Sigmoid colon (tissue), 7 donors: ENCODE measurements around the gene TMEM87A. TPM values are rescaled to one million over a fixed set of nuclear protein-coding genes. Genes with fewer than 3 reads are reported as not detected.
"Not testable (repeated sequence)": the region's sequence is repeated elsewhere in the genome, so short reads cannot be mapped to it uniquely, and the experiment has no call there.

Experiments
- DNase-seq: peaks from one replicate; pipeline ENCODE4 v3.0.0-alpha.2; 2019
- H3K27ac ChIP-seq, 4 donors: fragments of 200-600 bp; sonication (generic); one replicate each; pipeline ENCODE4 v1.5.1; 2016 to 2019; ENCODE audit warnings: mild to moderate bottlenecking in 1 of 4
- H3K27me3 ChIP-seq, 3 donors: fragments of 200-600 bp; sonication (generic); one replicate each; pipeline ENCODE4 v1.5.1; 2019; ENCODE audit warnings: mild to moderate bottlenecking in 1 of 3
- H3K36me3 ChIP-seq, 4 donors: fragments of 200-600 bp; sonication (generic); one replicate each; pipeline ENCODE4 v1.5.1; 2016 to 2019
- H3K4me1 ChIP-seq, 4 donors: fragments of 200-600 bp; sonication (generic); one replicate each; pipeline ENCODE4 v1.5.1; 2017 to 2019
- H3K4me3 ChIP-seq, 4 donors: fragments of 200-600 bp; sonication (generic); one replicate each; pipeline ENCODE4 v1.5.1; 2017 to 2019; ENCODE audit warnings: mild to moderate bottlenecking in 2 of 4, moderate library complexity in 1 of 4
- H3K9me3 ChIP-seq, 4 donors: fragments of 200-600 bp in 3 of 4; sonication (generic) in 3 of 4; one replicate each; pipeline versions ENCODE4 v1.5.1 to v1.6.1; 2013 to 2019
- CTCF ChIP-seq, 4 experiments: fragments of 450-650 bp in 3 of 4; fragments of 200-600 bp in 1 of 4; IDR thresholded peaks; one replicate each; pipeline ENCODE4 v1.5.1; 2016 to 2019; ENCODE audit warnings: antibody characterized with exemption in 4 of 4, mild to moderate bottlenecking in 3 of 4, moderate library complexity in 2 of 4
- EP300 ChIP-seq, 4 donors: sonication (generic); formaldehyde crosslinking; IDR thresholded peaks; one replicate each; pipeline ENCODE4 v1.6.1; 2017; ENCODE audit warnings: antibody characterized with exemption in 4 of 4
- POLR2A ChIP-seq, 2 donors: fragments of 450-650 bp; IDR thresholded peaks; one replicate each; pipeline ENCODE4 v1.6.1; 2016; ENCODE audit warnings: antibody characterized with exemption in 2 of 2, mild to moderate bottlenecking in 2 of 2, moderate library complexity in 2 of 2
- POLR2AphosphoS5 ChIP-seq, 4 donors: sonication (generic); formaldehyde crosslinking; IDR thresholded peaks; one replicate each; pipeline ENCODE4 v1.6.1; 2017; ENCODE audit warnings: antibody characterized with exemption in 4 of 4
- WGBS, 2 donors: extraction: QIAGEN DNeasy Blood & Tissue Kit; methylation state at CpG; one replicate each; pipeline ENCODE4 v1.1.7; 2013; 5-methylcytosine and 5-hydroxymethylcytosine counted together
- intact Hi-C: fragments of 100-400 bp; cut with DNase I; formaldehyde crosslinking; loops from one replicate; pipeline ENCODE4 v1.15.1; 2023
- polyA plus RNA-seq, 3 donors: library from polyadenylated mRNA; stranded (reverse); fragments of 200-250 nt; gene quantifications; one replicate each; pipeline ENCODE4 v1.2.3, GENCODE V29; 2013
- total RNA-seq, 4 donors: library from RNA; depleted of rRNA; stranded (reverse); fragments of >200 nt; gene quantifications; one replicate each; pipeline ENCODE4 v1.1.0, GENCODE V29; 2016
- donor health status: healthy with polysubstance abuse.
- donor health status: Bipolar disorder and iron deficiency.
- donor health status: healthy.

TMEM87A gene
- total and polyA plus RNA-seq, 7 donors = 9.6 to 45.3 (median 41.0) TPM

DNA sequence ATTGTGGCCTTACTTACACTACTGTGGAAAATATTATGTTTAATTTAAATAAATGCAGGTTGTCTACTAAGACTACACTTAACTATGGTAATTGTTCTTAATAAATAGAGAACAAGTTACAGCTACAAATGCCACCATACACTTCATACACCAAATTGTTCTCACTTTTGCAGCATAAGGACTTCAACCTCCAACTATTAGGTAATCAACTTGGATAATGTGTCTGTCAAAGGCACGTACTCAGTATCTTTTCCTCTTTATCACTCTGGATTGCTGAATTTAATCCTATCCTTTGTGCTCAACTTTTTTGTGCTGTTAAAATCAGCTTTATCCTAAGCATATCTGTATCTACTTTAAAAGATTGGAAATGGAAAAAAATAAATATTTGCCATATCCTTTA is 41.6 kb upstream of the TMEM87A start:
- TF ChIP-seq CTCF (IDR thresholded peaks at IDR 0.05) (no peak), POLR2AphosphoS5 (IDR thresholded peaks at IDR 0.05) (no peak), EP300 (IDR thresholded peaks at IDR 0.05) (no peak), POLR2A (IDR thresholded peaks at IDR 0.05) (no peak)
- peaks cover 0 to 40% (median 7%) of the 10 kb centered on the region in 4 donors for H3K36me3 ChIP-seq
- no peaks in the 10 kb centered on the region for H3K4me1 ChIP-seq
- no peak for DNase-seq
- WGBS, 2 donors = 74 to 94% methylated on average over 1 of the region's 1 CpG
- no peak overlapping the region for H3K4me3 ChIP-seq
- H3K9me3 ChIP-seq = no peaks in the 10 kb centered on the region
- H3K27ac ChIP-seq = no peak overlapping the region
- no peaks in the 10 kb centered on the region for H3K27me3 ChIP-seq
- intact Hi-C loops = no loop called here

GRCh38 chr15:42313463-42313862 is 40.2 kb upstream of the TMEM87A start:
- Histone ChIP-seq H3K27ac (no peak overlapping the region), H3K36me3 (peaks cover 0 to 54% (median 7%) of the 10 kb centered on the region in 4 donors)
- no peak for DNase-seq

DNA sequence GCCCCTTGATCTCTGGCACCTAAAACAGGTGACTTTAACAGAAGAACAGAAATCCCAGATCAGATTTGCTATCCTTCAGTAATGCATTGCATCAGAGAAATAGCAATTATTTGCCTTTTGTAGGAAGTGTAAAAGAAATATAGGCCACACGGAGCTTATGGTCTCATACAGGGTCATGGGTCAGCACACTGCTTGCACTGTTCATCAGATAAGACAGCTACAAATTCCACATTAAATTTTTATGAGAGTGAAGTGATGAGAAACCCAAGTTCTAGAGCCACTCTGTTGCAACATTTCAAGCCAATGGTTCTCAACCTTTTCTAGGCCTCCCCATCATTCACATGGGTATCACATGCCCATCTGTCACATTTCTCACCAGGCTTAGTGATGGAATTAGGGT is 33.4 kb upstream of the TMEM87A start:
- Histone ChIP-seq H3K36me3 (peaks cover 0 to 51% (median 8%) of the 10 kb centered on the region in 4 donors), H3K9me3 (no peaks in the 10 kb centered on the region), H3K4me3 (no peak overlapping the region), H3K27ac (no peak overlapping the region), H3K27me3 (no peaks in the 10 kb centered on the region), H3K4me1 (no peaks in the 10 kb centered on the region)
- no peak for TF ChIP-seq EP300 (IDR thresholded peaks at IDR 0.05)
- TF ChIP-seq POLR2A (IDR thresholded peaks at IDR 0.05) = no peak
- TF ChIP-seq POLR2AphosphoS5 (IDR thresholded peaks at IDR 0.05) = no peak
- TF ChIP-seq CTCF (IDR thresholded peaks at IDR 0.05) = no peak
- DNase-seq = no peak
- intact Hi-C loops = no loop called here
- 51 to 72% methylated on average over 1 of the region's 1 CpG for WGBS, 2 donors

More at GRCh38 chr15:42313463-42313862, 40.2 kb upstream of the TMEM87A start:
- Histone ChIP-seq H3K4me1 (no peaks in the 10 kb centered on the region), H3K4me3 (no peak overlapping the region), H3K9me3 (no peaks in the 10 kb centered on the region), H3K27me3 (no peaks in the 10 kb centered on the region)
- WGBS, 2 donors = 46 to 53% methylated on average over 3 of the region's 3 CpGs
- TF ChIP-seq EP300 (IDR thresholded peaks at IDR 0.05) (no peak), CTCF (IDR thresholded peaks at IDR 0.05) (no peak), POLR2AphosphoS5 (IDR thresholded peaks at IDR 0.05) (no peak), POLR2A (IDR thresholded peaks at IDR 0.05) (no peak)
- intact Hi-C loops = no loop called here

- WGBS, 2 donors = 39 to 84% methylated on average over 4 of the region's 4 CpGs
- H3K27me3 ChIP-seq, H3K4me3 ChIP-seq, H3K4me1 ChIP-seq, intact Hi-C loops, H3K27ac ChIP-seq, DNase-seq, H3K9me3 ChIP-seq: not testable (repeated sequence)
- peaks cover 0 to 23% (median 2%) of the 10 kb centered on the region in 4 donors for H3K36me3 ChIP-seq
Measured at GRCh38 chr15:42301004-42301403, 27.8 kb upstream of the TMEM87A start.

GRCh38 chr15:42289166-42289565 is 15.9 kb upstream of the TMEM87A start:
- H3K4me3 ChIP-seq = no peak overlapping the region
- H3K4me1 ChIP-seq = no peaks in the 10 kb centered on the region
- H3K27ac ChIP-seq = no peak overlapping the region
- DNase-seq = no peak
- H3K27me3 ChIP-seq = no peaks in the 10 kb centered on the region
- 95% methylated on average over 1 of the region's 1 CpG for WGBS, 2 donors
- no peak for TF ChIP-seq POLR2AphosphoS5 (IDR thresholded peaks at IDR 0.05)
- no peak for TF ChIP-seq CTCF (IDR thresholded peaks at IDR 0.05)
- no peak for TF ChIP-seq EP300 (IDR thresholded peaks at IDR 0.05)
- peaks cover 0 to 89% (median 22%) of the 10 kb centered on the region in 4 donors for H3K36me3 ChIP-seq
- intact Hi-C loops = no loop called here
- no peaks in the 10 kb centered on the region for H3K9me3 ChIP-seq
